ENCODE results near the gene NTM.

The NTM gene

GRCh38 chr11:132087148-132087547 is 716.7 kb downstream of the NTM start:
- in situ Hi-C loops (cut with MboI; ENCODE audit: low sequenced_read_pairs), result no loop called here

DNA sequence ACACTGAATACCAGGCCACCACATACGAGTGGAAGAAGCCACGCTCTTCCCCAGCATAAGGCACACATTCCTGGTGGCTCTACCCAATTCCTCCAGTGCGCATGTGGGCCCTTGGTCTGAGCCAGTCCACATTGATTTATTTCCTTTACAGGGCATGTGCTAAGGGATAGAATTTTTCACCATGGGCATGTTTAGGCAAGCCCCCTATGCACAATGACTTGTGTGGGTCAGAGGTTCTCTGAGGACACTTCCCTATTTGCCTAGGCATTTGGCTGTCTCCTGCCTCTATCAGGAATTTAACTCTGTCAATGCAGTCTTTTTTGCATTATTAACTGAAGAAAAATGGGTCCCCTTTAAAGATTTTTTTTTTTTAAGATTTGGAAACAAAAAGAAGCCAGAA is 718.1 kb downstream of the NTM start:
- in situ Hi-C loops (cut with MboI; ENCODE audit: low sequenced_read_pairs), result no loop called here

- in situ Hi-C loops (cut with MboI; ENCODE audit: low sequenced_read_pairs), result no loop called here
Observed at GRCh38 chr11:132093536-132094259, 723.3 kb downstream of the NTM start.

- in situ Hi-C loops (cut with MboI; ENCODE audit: low sequenced_read_pairs), result no loop called here
Observed at GRCh38 chr11:132094598-132094997, 724.2 kb downstream of the NTM start.

GRCh38 chr11:132095230-132096131 is 725.1 kb downstream of the NTM start:
- in situ Hi-C loops (cut with MboI; ENCODE audit: low sequenced_read_pairs), result no loop called here

- in situ Hi-C loops (cut with MboI; ENCODE audit: low sequenced_read_pairs), result no loop called here
Observed at GRCh38 chr11:132096132-132096825, 725.9 kb downstream of the NTM start.

GRCh38 chr11:132099692-132100091 is 729.3 kb downstream of the NTM start:
- in situ Hi-C loops (cut with MboI; ENCODE audit: low sequenced_read_pairs), result no loop called here

DNA sequence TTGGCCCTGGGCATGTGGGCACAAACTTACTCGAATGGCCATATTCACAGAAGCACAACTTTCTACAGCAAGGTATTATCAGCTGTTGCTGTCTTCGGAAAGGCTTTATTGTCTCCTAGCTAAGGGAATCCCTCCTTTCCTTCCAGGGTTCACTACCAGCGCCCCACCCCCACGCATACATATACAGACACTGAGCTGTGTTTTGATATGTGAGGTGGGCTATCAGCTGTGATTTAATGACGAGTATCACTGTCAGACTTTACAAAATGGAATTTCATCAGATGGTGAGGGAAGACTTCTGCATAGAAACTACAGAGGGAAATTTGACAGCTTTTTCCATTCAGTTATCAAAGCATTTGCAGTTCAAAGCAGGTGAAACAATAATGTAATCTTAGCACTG is 730.2 kb downstream of the NTM start:
- in situ Hi-C loops (cut with MboI; ENCODE audit: low sequenced_read_pairs), result no loop called here

- in situ Hi-C loops (cut with MboI; ENCODE audit: low sequenced_read_pairs), result no loop called here
Observed at GRCh38 chr11:132101881-132102280, 731.5 kb downstream of the NTM start.

DNA sequence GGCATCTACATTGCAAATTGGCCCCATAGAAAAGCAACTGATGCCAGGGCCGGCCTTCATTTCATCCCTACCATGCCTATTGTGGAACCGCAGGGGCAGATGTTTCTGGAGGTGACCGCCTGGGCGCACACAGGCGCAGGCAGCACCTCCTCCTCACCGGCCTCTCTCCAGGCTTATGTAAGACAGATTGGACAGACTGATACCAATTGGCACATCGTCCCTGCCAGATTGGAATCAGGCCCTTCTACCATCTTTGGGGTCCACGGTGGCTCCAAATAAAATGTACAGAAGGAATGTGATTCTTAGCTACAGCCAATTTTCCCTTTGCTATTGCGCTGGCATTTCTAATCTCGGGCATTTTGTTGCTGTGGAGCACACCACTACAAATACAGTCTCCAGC is 732.6 kb downstream of the NTM start:
- in situ Hi-C loops (cut with MboI; ENCODE audit: low sequenced_read_pairs), result no loop called here

DNA sequence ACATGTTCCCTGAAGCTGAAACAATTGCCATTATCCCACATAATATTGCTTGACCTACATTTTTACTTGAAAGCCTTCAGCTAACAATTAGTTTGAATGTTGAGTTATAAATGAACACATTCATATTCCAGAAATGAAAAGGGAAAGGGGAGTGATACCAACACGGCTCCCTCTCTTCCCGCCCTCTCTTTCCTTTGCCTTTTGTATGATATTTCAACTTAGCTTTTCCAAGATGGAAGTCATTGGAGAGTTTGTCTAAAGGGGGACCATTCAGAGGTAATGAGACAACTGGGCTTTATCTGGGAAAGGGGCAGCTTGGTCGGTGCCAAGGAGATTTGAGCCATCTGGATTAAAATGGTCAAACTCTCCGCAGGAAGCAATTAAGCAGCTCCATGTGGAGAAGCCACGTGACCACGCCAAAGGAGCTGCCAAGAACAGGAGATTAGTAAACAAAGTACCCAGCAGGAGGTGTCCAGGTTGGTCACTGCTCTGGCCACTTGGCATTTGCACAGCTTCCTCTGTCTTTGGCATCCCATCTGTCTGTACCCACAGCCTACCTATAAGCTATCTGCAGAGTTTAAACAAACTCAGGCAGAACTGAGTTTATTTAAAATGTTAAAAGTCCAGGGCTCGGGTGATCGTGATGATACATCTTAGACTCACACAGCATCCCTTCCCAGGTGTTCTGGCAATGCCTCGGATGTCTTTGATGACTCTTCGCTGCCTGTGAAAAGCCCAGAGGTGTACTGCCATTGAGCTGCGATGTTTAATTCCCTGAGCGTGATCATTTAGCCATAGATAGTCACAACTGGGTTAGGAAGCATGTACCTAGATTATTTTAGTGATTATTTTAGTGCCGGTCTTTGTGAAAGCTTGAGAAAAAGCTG is 735.9 kb downstream of the NTM start:
- in situ Hi-C loops (cut with MboI; ENCODE audit: low sequenced_read_pairs), result no loop called here

DNA sequence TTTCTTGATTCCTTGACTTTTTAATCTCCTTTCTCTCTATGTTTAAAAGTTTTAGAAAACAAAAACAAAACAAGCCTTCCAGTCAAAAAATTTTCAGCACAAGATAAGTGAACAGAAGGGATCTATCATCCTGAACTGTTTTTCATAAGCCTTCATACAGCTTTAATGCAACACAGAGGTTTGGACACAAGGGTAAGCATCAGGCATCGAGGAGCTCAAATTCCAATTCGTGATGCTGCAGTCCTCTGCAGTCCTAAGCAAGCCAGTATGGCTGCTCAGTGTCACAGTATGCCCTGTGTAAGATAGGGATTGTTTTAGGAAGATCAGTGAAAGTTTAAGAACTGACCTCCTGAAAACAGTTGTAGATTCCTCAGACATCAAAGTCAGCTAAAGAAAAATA is 740.9 kb downstream of the NTM start:
- in situ Hi-C loops (cut with MboI; ENCODE audit: low sequenced_read_pairs), result no loop called here

- in situ Hi-C loops (cut with MboI; ENCODE audit: low sequenced_read_pairs), result no loop called here
Observed at GRCh38 chr11:132111838-132112237, 741.4 kb downstream of the NTM start.

- in situ Hi-C loops (cut with MboI; ENCODE audit: low sequenced_read_pairs), result no loop called here
Observed at GRCh38 chr11:132112846-132113245, 742.4 kb downstream of the NTM start.

- in situ Hi-C loops (cut with MboI; ENCODE audit: low sequenced_read_pairs), result no loop called here
Observed at GRCh38 chr11:132114185-132114584, 743.8 kb downstream of the NTM start.

- in situ Hi-C loops (cut with MboI; ENCODE audit: low sequenced_read_pairs), result no loop called here
Observed at GRCh38 chr11:132114743-132115142, 744.3 kb downstream of the NTM start.

DNA sequence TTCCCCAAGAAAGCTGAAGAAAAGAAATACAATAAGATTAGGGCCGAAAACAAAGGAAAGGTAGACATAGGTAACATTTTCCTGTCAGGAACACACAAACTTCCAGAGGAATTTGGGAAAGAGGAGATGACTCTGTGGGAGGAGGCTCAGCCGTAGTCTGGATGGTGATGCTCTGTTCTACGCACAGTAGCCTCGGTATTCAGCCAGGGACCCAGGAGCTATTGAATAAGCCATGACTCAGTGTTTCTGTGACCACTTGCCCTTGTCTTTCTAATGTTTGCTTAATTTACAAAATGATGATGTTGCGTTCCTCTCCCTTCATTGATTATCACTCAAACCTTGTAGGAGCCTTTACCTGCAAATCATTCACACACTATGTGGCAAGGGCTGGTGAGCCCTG is 745.0 kb downstream of the NTM start:
- in situ Hi-C loops (cut with MboI; ENCODE audit: low sequenced_read_pairs), result no loop called here

DNA sequence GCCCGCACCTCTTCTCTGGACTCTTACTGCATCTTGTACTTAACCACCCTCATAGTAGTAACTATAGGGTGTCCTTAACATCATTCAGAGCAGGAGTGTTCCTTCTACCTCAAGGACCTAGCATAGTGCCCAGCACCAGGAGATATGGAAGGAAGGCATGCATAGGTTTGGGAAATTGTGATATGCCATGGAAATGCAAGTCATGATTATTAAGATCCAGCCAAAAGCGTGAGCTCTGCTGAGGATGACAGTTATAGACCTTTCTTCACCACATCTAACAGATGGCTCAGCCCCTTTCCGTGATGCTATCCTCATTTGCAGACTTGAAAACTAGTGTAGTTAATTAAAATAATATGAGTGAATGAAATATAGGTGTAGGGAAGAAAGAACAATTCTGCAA is 746.1 kb downstream of the NTM start:
- in situ Hi-C loops (cut with MboI; ENCODE audit: low sequenced_read_pairs), result no loop called here

GRCh38 chr11:132118661-132119060 is 748.2 kb downstream of the NTM start:
- in situ Hi-C loops (cut with MboI; ENCODE audit: low sequenced_read_pairs), result no loop called here

- in situ Hi-C loops (cut with MboI; ENCODE audit: low sequenced_read_pairs), result no loop called here
Observed at GRCh38 chr11:132119573-132119972, 749.2 kb downstream of the NTM start.

GRCh38 chr11:132122735-132123134 is 752.3 kb downstream of the NTM start:
- in situ Hi-C loops (cut with MboI; ENCODE audit: low sequenced_read_pairs), result no loop called here
